Fibroblast of the conjunctiva (primary cell): Measurements from ENCODE around the gene RPL13A.

Experiments
- DNase-seq: peaks from one replicate; pipeline ENCODE4 v3.0.0-alpha.2; 2010; ENCODE audit warnings: low read depth

Gene RPL13A

GRCh38 chr19:49506575-49507105 is 19.2 kb downstream of the RPL13A start:
- no peak for DNase-seq

GRCh38 chr19:49507803-49508494 is 20.5 kb downstream of the RPL13A start:
- no peak for DNase-seq

- no peak for DNase-seq
Observed at GRCh38 chr19:49512970-49513745, 25.8 kb downstream of the RPL13A start.

DNA sequence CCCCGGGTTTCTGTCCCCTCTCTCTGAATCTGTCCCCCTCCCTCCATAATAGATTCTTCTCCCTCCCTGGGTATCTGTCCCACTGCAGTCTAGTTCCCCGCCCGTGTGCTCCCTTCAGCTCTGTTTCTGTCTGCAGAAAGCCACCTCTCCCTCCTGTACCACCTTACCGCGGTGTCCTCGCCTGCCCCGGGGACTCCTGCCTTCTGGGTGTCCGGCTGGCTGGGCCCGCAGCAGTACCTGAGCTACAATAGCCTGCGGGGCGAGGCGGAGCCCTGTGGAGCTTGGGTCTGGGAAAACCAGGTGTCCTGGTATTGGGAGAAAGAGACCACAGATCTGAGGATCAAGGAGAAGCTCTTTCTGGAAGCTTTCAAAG is 26.3 kb downstream of the RPL13A start:
- no peak for DNase-seq

- no peak for DNase-seq
Observed at GRCh38 chr19:49514151-49514550, 26.7 kb downstream of the RPL13A start.

DNA sequence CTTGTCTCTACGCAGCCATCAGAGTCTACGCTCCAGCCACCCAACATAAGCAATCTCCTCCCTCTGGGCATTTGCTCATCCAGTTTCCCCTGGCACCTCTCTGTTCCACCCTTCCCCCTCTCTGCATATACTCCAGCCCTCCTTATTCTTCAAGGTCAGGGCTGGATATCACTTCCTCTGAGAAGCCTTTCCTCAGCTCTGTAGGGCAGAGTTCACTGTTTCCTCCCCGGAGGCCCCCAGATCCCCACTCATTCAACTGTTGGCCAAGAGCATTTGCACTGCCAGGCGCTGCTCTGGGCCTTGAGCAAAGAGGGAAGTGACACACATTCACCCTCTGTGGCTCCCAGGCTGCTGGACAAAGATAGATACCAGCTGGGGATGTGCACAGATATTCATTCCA is 28.4 kb downstream of the RPL13A start:
- DNase-seq, result no peak

DNA sequence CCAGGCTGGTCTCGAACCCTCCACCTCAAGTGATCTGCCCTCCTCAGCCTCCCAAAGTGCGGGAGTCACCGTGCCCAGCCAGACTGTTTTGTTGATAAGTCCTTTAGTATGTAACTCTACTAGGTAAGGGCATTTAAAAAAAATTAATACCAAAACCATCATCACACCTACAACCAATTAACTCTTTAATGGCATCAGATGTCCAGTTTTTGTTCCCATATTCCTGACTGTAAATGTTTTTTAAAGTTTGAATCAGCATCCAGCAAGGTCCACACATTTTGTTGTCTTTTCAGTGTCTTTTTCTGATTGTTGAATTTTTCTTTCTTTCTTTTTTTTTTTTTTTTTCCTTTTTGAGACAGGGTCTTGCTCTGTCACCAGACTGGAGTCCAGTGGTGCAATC is 30.6 kb downstream of the RPL13A start:
- no peak for DNase-seq

- DNase-seq, result no peak
Observed at GRCh38 chr19:49520705-49521319, 33.4 kb downstream of the RPL13A start.

- DNase-seq, result no peak
Observed at GRCh38 chr19:49524812-49525455, 37.5 kb downstream of the RPL13A start.

DNA sequence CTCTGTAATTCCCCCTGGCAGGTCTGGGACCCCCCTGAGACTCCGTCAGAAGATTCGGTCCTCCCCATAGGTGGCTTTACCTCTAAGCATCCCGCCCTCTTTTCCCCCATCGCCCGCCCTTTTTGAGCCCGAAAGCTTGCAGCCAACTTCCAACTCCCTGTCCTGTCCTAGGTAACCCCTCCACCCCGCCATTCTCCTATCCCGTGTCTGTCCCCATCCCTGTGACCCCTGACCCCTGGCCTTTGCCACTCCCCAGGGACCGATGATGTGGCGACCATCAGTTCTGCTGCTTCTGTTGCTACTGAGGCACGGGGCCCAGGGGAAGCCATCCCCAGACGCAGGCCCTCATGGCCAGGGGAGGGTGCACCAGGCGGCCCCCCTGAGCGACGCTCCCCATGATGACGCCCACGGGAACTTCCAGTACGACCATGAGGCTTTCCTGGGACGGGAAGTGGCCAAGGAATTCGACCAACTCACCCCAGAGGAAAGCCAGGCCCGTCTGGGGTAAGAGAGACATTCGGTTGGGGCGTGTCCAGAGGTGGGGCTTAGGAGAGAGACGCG is 40.9 kb downstream of the RPL13A start:
- no peak for DNase-seq

DNA sequence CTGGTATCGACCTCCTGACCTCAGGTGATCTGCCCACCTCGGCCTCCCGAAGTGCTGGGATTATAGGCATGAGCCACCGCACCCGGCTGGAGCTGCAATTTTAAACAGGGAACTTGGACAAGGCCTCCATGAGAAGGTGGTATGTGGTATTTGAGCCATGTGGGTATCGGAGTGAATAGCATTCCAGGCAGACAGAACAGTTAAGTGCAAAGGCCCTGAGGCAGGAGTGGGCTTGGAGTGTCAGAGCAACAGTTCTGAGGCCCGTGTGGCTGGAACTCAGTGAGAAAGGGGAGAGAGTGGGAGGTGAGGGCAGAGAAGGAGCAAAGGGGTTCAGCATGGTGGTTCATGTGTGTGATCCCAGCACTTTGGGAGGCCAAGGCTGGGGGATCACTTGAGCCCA is 43.3 kb downstream of the RPL13A start:
- DNase-seq, result no peak

GRCh38 chr19:49533551-49534488 is 46.4 kb downstream of the RPL13A start:
- no peak for DNase-seq

- no peak for DNase-seq
Observed at GRCh38 chr19:49534632-49535385, 47.4 kb downstream of the RPL13A start.

- DNase-seq, result no peak
Observed at GRCh38 chr19:49536921-49537462, 49.6 kb downstream of the RPL13A start.

DNA sequence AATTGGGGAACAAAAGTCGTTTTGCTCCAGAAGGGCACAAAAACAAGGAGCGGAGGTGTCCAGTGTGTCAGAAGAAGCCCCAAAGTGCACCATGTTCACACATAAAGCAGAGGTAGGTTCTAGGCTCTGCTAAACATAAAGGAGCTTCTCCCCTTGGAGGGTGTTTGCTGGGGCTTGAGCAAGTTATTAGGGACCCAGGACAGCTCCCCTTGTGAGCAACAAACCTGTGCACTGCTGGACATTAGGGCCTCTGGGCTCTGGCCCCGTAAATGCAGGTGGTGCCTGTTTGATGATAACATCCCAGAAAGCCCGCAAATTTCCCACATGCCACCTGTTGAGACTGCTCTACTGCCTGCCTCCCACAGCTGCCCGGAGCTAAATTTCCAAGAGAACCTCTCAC is 51.2 kb downstream of the RPL13A start:
- no peak for DNase-seq

GRCh38 chr19:49539192-49539952 is 52.0 kb downstream of the RPL13A start:
- DNase-seq, result no peak
